Loucy (cell line): ENCODE measurements around the gene ZBED1.

Experiments
- CTCF ChIP-seq: fragments of 200-600 bp; sonication (generic); conservative IDR thresholded peaks from 2 replicates; pipeline ENCODE4 v1.5.1; 2014; ENCODE audit warnings: mild to moderate bottlenecking, antibody characterized with exemption, low read length
- EZH2phosphoT487 ChIP-seq: fragments of 200-600 bp; IDR thresholded peaks from 2 replicates; pipeline ENCODE4 v1.6.1; 2018; ENCODE audit warnings: antibody characterized with exemption, mild to moderate bottlenecking, moderate library complexity, borderline replicate concordance

DNA sequence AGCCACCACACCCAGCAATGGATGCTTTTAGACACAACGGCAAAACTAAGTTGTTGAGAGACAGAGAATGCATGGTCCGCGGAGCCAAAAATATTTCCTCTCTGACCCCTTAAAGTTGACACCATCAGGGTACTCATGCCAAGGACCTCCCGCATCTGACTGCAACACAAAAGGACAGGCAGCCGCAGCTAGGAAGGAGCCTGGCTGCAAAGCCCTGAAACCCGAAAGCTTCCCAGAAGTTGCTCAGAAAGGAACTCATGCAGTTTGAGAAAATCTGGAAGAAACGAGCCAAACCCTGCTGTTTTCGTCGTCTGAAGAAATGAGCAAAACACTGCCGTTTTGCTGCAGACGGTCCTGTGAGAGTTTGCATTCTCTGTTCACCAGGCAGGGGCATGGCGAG, 16.5 kb downstream of the ZBED1 start:
- TF ChIP-seq CTCF (no peak), EZH2phosphoT487 (no peak)
